Activated T-cell treated with anti-CD3 and anti-CD28 coated beads for 48 hours (primary cell): ENCODE measurements around the gene HOXB2.

Experiments
- DNase-seq: peaks from one replicate; pipeline ENCODE4 v3.0.0-alpha.2; 2020; ENCODE audit warnings: low read depth

Gene HOXB2

DNA sequence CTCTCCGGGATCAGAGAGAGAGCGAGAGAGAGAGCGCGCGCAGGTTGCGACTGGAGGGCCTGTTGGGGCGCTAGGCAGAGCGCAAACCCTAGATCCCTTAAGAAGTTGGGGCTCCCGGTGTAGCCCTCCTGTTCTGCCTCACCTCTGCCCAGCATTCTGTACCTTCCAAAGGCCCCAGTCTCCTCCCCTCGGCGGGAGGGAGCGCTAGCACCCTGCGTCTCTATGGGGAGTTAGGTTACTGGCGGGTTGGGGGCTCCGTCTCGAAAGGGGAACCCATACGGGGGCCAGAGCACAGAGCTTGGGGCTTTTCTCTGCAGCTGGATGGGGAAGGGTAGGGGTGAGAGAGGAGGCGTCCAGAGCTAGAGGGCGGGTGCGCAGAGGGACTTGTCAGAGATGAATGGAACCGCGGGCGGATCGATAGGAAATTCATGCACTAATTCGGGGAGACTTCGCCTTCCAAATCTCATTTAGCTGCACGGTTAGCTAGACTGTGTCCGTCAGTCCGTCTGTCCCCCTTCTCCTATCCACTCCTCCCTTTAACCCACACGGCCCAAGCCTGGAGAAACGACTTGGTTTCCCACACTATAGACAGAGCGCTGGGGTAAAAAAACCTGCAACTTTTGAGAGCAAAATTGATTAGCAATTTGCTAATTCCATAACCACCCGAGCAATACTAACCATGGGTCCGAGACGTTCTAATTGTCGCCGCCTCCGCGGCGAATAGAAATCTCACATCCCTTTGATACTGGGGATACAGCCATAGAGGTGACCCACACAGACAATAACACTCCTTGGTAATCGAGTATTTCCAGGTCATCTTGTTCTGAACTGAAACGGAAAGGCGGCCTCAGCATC lies 33.9 kb upstream of the HOXB2 start:
- DNase-seq, result no peak

DNA sequence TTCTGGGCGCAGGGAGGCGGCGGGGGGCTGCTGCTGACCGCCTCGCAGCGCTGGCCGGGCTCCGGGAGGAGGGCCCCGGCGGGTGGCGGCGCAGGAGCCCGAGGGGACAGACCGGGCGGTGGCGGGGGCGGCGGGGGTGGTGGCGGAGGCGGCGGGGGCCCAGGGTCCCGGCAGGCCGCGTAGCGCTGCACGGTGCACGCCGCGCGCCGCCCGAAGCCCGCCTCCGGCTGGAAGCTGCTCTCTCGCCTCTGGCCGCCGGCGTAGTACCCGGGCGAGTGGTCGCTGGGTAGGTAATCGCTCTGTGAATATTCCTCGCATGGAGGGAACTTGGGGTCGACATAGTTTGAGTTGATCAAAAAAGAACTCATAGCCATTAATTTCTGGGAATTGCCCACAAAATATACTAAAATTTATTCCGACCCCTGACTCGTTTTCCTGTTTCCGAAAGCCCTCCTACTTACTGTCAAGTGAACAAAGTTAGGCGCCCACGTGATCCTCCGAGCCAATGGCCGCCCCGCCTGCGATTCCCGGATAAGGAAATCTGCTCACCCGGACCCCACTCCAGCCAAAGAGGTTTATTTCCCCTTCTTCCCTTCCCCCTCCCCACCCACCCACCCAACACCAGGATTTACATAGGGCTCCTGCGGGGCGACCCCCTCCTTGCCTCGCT lies 33.2 kb upstream of the HOXB2 start, which contains the start of gene HOXB4:
HOXB4 (minus strand) TSS at position 405 of the 670 bp plus-strand sequence; CDS start at position 374, 31 bp downstream.
- DNase-seq, result no peak

DNA sequence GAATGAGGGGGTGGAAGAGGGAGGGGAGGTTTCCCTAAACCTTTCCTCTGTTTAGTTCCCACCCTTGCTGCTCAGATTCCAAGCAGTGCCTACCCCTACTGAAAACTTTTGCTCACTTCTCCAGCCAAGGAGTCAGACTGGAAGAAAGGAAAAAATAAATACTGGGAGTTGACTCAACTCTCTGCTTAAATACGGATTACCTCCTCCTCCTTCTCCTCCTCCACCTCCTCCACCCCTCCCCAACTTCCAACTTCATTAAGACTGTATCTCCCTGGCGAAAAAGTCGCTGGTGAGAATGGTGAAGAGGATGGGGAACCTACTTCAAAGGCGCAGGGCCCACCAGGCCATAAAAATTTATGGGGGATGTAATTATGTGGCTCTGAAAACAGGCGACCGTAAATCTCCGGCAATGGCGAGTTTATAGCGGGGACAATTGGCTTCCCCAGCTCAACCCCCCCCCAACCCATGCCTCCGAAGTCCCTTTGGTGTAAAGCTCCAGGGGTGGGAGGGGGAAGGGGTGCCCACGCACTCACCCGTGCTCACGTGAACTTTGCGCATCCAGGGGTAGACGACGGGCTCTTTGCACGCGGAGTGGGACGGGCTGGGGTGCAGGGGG lies 32.5 kb upstream of the HOXB2 start:
- DNase-seq, result no peak

- DNase-seq, result no peak
Observed at GRCh38 chr17:48576479-48577309, 31.8 kb upstream of the HOXB2 start.

DNA sequence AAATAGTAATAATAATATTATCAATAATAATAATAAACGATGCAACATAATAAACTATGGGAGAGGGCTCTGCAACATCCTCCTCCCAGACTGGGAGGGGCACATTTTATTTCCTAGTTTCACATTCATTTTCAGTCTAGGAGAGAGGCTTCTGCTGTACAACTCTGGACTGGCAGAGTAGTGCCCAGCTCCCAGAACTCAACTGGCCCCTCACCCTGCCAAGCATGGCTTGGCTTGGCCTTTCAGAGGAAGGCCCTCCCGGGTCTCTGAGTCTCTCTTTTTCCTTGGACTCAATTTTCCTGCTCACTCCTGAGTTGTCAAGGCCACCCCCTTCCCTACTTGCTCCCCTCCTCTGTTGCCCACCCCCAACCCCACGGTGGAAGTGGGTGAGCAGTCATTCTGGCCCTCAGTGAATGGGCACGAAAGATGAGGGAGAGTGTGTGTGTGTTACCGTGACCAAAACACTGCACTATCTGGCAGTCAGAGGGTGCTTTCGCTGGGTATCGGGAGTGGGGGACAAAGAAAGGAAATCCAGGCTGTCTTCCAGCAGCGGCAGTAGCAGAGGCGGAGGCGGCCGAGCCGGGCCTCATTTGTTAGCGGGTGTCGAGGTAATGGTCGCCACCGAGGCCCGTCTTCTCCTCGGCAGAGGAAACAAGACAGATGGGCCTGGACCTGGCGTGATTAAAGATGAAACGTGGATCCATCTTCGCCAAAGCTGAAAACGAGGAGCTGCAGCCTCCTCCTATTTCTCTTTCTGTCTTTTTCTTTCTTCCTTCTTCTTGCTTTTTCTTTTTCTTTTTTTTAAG lies 31.0 kb upstream of the HOXB2 start:
- no peak for DNase-seq

GRCh38 chr17:48575066-48575582 lies 30.2 kb upstream of the HOXB2 start:
- DNase-seq, result no peak

DNA sequence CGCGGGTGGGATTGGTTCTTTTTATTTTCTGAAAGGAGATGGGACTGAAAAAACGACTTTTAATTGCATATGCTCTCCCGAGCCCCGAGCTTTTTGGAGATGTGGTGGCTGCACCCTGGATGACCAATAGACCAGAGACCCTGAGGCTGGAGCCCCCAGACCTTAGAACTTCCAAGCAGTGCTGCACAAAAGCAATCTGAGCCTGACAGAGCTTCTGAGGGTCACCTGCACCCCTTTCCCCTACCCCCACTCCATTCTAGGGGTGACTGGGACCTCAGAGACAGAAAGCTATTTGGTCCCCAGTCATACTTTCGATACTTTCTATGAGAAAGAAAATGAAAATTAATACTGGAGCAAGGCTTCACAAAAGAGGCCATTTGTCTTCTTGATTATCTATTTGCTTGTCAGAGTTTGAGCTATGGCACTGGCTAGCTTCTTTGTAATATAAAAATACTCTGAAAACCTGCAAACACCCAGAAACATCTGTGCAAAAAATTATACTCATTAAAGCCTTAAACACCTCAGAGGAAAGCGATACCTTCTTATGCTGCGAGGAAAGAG lies 29.7 kb upstream of the HOXB2 start:
- no peak for DNase-seq

- DNase-seq, result no peak
Observed at GRCh38 chr17:48571826-48572417, 27.0 kb upstream of the HOXB2 start.

DNA sequence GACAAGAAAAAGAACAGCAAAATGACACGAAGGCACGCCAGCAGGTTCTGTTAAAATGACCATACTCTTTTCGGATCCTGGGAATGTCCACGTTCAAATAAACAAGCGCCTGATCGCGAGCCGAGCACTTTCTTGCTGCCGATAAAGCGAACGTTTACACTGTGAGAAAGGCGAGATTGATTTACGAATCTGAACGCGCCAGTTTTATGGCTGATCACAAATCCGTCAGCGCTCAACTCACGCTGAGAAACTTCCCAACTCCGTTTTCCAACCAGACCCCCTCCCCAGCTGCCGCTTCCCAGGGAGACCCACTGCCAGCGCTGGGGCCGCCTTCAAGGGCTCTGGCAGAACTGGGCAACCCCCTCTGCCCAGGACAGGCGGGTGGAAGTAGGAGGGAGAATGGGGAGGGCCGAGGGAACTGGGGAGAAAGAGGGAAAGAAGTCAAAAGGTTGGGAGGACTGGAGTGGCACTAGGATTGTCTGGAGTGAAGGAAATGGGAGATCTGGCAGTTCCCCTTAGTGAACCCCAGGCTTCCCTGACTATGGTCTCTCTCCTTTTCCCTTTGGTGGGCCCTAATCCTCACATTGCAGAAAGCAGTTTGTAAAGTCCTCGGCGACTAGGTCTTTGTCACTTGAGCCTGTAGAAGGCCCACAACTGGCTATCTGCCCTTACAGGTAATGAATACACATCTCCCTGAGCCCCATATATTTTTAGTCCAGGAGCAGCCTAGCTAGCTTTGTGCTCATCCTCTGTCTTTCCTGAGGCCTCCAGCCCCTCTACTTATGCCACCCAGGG lies 26.3 kb upstream of the HOXB2 start:
- no peak for DNase-seq

- no peak for DNase-seq
Observed at GRCh38 chr17:48570325-48571023, 25.6 kb upstream of the HOXB2 start.

GRCh38 chr17:48569674-48570324 lies 24.9 kb upstream of the HOXB2 start:
- no peak for DNase-seq

DNA sequence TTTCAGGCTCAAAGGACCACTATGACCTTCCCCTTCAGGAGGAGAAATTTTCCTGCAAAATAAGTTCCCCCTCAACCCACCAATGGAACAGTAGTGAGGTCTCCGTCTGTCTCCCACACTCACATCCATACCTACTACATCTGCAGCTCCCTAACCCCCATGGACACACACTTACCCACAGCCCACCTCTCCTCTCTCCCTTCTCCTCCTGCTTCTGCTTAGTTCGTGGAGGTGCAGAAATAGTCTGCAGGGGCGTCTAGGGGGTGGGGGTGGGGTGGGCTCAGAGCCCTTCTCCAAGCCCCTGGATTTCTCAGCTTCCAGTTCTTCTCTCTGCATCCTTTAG lies 24.3 kb upstream of the HOXB2 start:
- no peak for DNase-seq

DNA sequence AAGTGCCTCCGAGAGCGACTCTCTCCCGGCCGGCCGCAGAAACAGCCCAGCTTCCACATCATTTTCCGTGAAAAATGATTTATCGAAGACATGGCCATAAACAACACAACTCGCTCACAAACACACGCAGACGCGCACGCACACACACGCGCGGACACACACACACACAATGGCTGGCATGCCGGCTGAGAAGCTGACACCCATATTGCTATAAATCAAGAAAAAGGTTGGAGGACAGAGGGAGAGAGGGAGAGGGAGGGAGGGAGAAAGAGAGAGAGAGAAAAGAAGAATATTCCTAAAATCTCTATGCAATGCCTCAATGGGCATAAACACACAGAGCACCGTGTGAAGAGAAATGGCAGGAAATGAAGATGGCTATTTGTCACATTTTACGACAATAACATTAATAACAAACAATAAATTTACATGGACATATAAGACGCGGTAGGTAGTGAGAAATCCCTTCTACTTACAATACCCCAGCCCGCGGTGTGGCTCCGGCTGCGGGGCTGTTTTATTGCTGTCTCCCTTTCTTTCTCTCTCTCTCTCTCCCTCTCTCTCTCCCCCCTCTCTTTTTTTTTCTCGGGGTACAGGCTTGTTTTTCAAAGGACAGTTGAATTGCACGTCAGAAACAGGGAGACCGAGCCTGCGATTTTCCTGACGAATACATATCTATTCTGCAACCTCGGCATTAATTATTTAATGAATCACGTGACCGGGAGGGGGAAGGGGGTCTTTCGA lies 23.8 kb upstream of the HOXB2 start:
- no peak for DNase-seq

- no peak for DNase-seq
Observed at GRCh38 chr17:48567646-48568354, 22.9 kb upstream of the HOXB2 start.

GRCh38 chr17:48567209-48567608 lies 22.3 kb upstream of the HOXB2 start:
- no peak for DNase-seq

DNA sequence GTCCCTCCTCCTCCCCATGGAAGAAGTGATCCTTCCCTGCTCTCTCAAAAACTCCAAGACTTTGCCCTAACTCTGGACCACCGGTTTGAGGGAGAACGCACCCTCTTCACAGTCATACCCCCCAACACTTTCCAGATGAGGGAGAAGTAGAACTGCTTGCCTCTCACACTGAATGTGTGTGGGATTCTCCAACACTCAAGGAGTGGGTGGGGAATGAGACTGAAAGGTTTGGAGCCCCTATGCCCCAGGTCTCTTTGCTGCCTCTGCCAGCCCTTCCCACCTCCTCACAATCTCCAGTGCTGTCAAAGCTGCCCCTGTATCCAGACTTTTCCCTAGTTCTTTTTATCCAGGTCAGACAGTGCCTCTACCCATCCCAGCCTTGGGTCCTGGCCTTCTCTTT lies 21.8 kb upstream of the HOXB2 start:
- no peak for DNase-seq
